GM12872 (cell line): Measurements from ENCODE around the gene PTCD1.

Experiments used
- CTCF ChIP-seq: IDR thresholded peaks from 3 replicates; pipeline ENCODE4 v1.5.1; 2011; ENCODE audit warnings: low read depth, mild to moderate bottlenecking, low read length, moderate library complexity; ENCODE audit not compliant: insufficient read depth

Gene PTCD1

GRCh38 chr7:99457050-99457649, 18.6 kb upstream of the PTCD1 start:
- no peak for TF ChIP-seq CTCF

DNA sequence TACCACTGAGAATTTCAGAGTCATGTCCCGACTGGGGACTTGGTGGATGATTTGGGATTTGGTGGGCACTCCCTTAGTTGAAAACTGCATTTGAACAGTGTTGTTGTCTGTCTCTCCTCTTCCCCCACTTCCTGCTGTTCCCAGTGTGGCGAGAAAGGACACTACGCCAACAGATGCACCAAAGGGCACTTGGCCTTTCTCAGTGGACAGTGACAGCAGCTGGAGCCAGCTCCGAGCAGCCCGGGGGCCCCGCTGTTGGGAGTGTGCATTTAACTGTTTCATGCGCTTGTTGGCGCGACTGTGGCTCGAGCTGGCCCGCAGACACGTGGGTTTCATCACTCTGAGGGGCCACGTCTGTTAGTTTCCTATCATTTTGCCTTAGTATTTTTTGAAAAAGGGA, 17.7 kb upstream of the PTCD1 start:
- TF ChIP-seq CTCF, result no peak

GRCh38 chr7:99455874-99456273, 17.3 kb upstream of the PTCD1 start:
- no peak for TF ChIP-seq CTCF

DNA sequence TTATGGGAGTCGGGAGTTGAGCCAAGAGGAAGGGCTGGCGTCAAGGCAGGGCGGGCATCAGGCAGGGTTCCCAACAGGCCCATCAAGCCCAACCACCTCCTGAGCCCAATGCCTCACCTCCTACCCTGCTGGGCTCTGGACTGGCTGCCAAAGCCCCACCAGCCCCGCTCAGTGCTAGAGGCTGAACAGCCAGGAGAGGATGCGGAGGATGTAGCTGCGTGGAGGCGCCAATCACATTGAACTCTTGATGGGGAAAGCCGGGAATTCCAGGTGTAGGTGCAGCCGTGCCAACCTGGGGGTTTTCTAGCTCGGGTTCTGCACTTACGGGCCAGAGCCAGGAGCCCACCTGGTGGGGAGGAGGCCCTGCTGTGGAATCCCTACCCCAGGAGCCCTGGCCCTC, 14.5 kb upstream of the PTCD1 start:
- TF ChIP-seq CTCF, result no peak

DNA sequence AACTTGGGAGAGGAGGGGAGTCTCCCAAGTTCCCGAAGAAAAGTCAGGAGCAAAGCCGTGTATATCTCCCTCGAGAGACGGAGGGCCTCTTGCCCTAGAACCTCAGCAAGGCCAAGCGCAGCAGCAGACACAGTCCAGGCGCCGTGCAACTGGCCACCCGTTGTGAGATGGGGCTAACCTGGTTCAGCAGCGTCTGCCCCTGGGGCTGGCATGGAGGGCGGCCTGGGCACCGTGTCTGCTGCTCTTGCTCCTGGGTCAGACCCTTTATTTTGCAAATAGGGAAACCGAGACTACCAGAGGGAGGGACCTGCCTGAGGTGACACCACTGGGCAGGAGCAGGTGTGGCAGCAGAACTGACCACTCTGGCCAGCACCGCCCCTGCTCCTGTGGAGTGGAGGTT, 13.9 kb upstream of the PTCD1 start:
- TF ChIP-seq CTCF, result no peak

DNA sequence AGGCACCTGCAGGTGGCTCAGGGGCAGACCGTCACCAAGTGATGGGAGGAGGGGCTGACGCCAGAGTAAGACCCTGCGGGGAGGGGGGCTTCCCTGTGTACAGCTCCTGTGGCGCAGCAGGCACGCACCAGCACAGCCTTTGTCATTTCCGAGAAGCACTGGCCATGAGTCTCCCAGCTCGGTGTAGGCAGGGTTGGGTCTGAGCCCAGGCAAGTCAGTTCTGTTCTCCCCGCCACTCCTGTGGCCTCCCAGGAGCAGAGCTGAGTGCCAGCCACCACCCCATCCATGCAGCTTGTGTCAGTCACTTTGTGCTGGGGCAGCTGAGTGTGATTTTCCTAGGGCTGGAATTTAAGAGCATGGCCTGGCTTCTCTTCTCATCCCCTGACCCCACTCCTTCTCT, 13.3 kb upstream of the PTCD1 start:
- no peak for TF ChIP-seq CTCF

DNA sequence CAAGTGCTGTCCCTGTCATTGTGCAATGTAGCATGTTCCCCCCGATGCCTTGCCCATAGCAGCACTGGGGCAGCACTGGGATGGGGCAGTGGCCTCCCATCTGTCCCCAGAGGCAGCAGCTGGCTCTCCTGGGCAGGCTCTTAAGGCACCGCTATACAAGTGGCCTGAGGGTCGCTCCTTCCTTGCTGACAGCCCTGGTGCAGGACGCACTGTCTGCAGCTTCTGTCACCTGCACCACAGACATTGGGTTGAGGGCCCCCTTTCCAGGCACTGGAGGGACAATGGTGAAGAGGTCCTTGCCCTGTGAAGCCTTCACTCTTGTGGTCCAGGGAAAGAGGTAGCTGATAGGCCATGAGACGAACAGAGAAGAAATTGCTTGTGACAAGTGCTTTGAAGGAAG, 10.7 kb upstream of the PTCD1 start:
- no peak for TF ChIP-seq CTCF

GRCh38 chr7:99448855-99449254, 10.3 kb upstream of the PTCD1 start:
- no peak for TF ChIP-seq CTCF
